Mammary epithelial cell (primary cell): ENCODE results near the gene MUTYH.

Source experiments
- CTCF ChIP-seq, 2 donors: IDR thresholded peaks in 1 of 2; conservative IDR thresholded peaks in 1 of 2; 2 replicates each; pipeline ENCODE4 v1.5.1; 2011 to 2012; ENCODE audit warnings: inconsistent platforms in 2 of 2, low read length in 2 of 2, mild to moderate bottlenecking in 2 of 2, control low read depth in 1 of 2, low read depth in 1 of 2; ENCODE audit not compliant: insufficient read depth in 1 of 2; ENCODE audit errors: extremely low read depth in 1 of 2
- EZH2 ChIP-seq: IDR thresholded peaks from 2 replicates; pipeline ENCODE4 v1.6.1; 2012; ENCODE audit warnings: low read length, inconsistent platforms, borderline replicate concordance

GRCh38 chr1:45348609-45348965, 8.3 kb upstream of the MUTYH start:
- TF ChIP-seq CTCF (conservative IDR thresholded peaks at IDR 0.05 in 1 of 2, IDR thresholded peaks at IDR 0.05 in 1 of 2; ENCODE audit: extremely low read depth in 1 of 2, insufficient read depth in 1 of 2, low read depth in 1 of 2, low read length in 2 of 2): no peak
- TF ChIP-seq EZH2: no peak
